ENCODE results near the gene OTOGL. TPM values are rescaled to one million over a fixed set of nuclear protein-coding genes. Genes with fewer than 3 reads are reported as not detected.

OTOGL gene
- polyA plus RNA-seq, 1 of the 3 experiments (the other 2 are of a cell fraction): 0.61 TPM

DNA sequence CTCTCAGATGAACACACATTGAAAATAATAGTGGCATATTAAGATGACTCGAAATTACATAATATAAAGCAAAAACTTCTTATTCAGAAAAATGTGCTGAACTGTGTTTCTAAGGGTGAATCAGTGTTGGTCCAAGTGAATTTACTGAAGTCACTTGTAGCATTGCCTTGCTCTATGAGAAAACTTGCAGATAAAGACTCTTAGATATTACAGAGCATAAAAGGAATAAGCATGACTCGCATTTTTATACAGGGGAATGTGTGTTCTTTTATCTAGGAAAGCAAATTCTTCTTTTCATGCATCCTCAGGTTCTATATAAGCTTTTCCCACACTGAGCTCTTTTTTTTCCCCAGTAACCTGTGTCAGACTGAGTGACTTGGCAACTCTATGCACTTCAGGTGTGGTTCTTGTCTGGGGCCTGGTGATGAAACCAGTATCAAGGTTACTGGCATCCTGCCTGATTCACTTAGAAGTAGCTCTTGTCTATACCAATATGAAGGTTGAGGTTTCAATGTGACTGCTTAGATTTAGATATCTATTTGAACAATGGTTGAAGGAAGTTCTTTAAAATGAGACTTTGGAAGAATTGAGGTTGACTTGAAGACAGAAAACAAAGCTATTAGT, 76.1 kb downstream of the OTOGL start:
- H3K27ac ChIP-seq (ENCODE audit: low read depth in 2 of 2, low read length in 1 of 2): 0 out of 4 replicates have a peak overlapping the region, but pooled peaks of 1 of the 2 experiments have one; percentile 20
- POLR2A ChIA-PET: no interaction called here
- TF ChIP-seq MXI1 (IDR thresholded peaks at IDR 0.05; ENCODE audit: low read depth, low read length): no peak
- H3K9ac ChIP-seq: no peak overlapping the region
- H2AFZ ChIP-seq (ENCODE audit: low read depth): 0 out of 2 replicates have a peak overlapping the region, but pooled peaks have one; percentile 13
- CTCF ChIA-PET: no interaction called here
- no peak for DNase-seq
- 44% methylated on average over 2 of the region's 2 CpGs for WGBS (ENCODE audit: low lambda C conversion rate)
- H3K79me2 ChIP-seq (ENCODE audit: insufficient read depth): no peaks in the 10 kb centered on the region
- H3K9me3 ChIP-seq: no peaks in the 10 kb centered on the region
- no peak overlapping the region for H3K4me3 ChIP-seq (ENCODE audit: low read depth in 2 of 2, low read length in 1 of 2)
- no peak overlapping the region for H3K4me2 ChIP-seq
- H3F3A ChIP-seq (replicated peaks; ENCODE audit: insufficient read depth): peaks cover 4% of the 10 kb centered on the region
- H3K4me1 ChIP-seq (ENCODE audit: control insufficient read depth in 1 of 2, insufficient read depth in 2 of 2, low read depth in 1 of 2, low read length in 1 of 2): no peaks in the 10 kb centered on the region; a peak in 1 of 4 replicates
- no peaks in the 10 kb centered on the region for H3K27me3 ChIP-seq (ENCODE audit: insufficient read depth)
- no peaks in the 10 kb centered on the region for H3K9me2 ChIP-seq
- H3K36me3 ChIP-seq (replicated peaks in 1 of 2; ENCODE audit: control insufficient read depth in 1 of 2, insufficient read depth in 2 of 2, low read length in 1 of 2): no peaks in the 10 kb centered on the region
- no peaks in the 10 kb centered on the region for H4K20me1 ChIP-seq (ENCODE audit: insufficient read depth)

GRCh38 chr12:80176706-80177105, 77.4 kb downstream of the OTOGL start:
- Histone ChIP-seq H3K9ac (no peak overlapping the region), H3F3A (replicated peaks; ENCODE audit: insufficient read depth) (peaks cover 4% of the 10 kb centered on the region), H3K9me3 (no peaks in the 10 kb centered on the region), H3K27me3 (ENCODE audit: insufficient read depth) (no peaks in the 10 kb centered on the region), H3K4me1 (ENCODE audit: control insufficient read depth in 1 of 2, insufficient read depth in 2 of 2, low read depth in 1 of 2, low read length in 1 of 2) (no peaks in the 10 kb centered on the region; a peak in 1 of 4 replicates), H3K4me2 (no peak overlapping the region), H2AFZ (ENCODE audit: low read depth) (no peak overlapping the region), H3K79me2 (ENCODE audit: insufficient read depth) (no peaks in the 10 kb centered on the region), H3K4me3 (ENCODE audit: low read depth in 2 of 2, low read length in 1 of 2) (no peak overlapping the region), H4K20me1 (ENCODE audit: insufficient read depth) (no peaks in the 10 kb centered on the region), H3K9me2 (no peaks in the 10 kb centered on the region), H3K27ac (ENCODE audit: low read depth in 2 of 2, low read length in 1 of 2) (no peak overlapping the region), H3K36me3 (replicated peaks in 1 of 2; ENCODE audit: control insufficient read depth in 1 of 2, insufficient read depth in 2 of 2, low read length in 1 of 2) (no peaks in the 10 kb centered on the region)
- ChIA-PET POLR2A (no interaction called here), CTCF (no interaction called here)
- TF ChIP-seq POLR2AphosphoS5 (IDR thresholded peaks at IDR 0.05; ENCODE audit: low read depth, low read length): no peak
- TF ChIP-seq, protein P1, sequence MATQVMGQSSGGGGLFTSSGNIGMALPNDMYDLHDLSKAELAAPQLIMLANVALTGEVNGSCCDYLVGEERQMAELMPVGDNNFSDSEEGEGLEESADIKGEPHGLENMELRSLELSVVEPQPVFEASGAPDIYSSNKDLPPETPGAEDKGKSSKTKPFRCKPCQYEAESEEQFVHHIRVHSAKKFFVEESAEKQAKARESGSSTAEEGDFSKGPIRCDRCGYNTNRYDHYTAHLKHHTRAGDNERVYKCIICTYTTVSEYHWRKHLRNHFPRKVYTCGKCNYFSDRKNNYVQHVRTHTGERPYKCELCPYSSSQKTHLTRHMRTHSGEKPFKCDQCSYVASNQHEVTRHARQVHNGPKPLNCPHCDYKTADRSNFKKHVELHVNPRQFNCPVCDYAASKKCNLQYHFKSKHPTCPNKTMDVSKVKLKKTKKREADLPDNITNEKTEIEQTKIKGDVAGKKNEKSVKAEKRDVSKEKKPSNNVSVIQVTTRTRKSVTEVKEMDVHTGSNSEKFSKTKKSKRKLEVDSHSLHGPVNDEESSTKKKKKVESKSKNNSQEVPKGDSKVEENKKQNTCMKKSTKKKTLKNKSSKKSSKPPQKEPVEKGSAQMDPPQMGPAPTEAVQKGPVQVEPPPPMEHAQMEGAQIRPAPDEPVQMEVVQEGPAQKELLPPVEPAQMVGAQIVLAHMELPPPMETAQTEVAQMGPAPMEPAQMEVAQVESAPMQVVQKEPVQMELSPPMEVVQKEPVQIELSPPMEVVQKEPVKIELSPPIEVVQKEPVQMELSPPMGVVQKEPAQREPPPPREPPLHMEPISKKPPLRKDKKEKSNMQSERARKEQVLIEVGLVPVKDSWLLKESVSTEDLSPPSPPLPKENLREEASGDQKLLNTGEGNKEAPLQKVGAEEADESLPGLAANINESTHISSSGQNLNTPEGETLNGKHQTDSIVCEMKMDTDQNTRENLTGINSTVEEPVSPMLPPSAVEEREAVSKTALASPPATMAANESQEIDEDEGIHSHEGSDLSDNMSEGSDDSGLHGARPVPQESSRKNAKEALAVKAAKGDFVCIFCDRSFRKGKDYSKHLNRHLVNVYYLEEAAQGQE (IDR thresholded peaks at IDR 0.05; ENCODE audit: low read depth, low read length): no peak
- no peak for DNase-seq
- WGBS (ENCODE audit: low lambda C conversion rate): 71% methylated on average over 2 of the region's 2 CpGs

- DNase-seq: no peak
- H3K9me3 ChIP-seq: no peaks in the 10 kb centered on the region
- H3K4me2 ChIP-seq: no peak overlapping the region
- no peaks in the 10 kb centered on the region for H4K20me1 ChIP-seq (ENCODE audit: insufficient read depth)
- H3K79me2 ChIP-seq (ENCODE audit: insufficient read depth): no peaks in the 10 kb centered on the region
- H3K36me3 ChIP-seq (replicated peaks in 1 of 2; ENCODE audit: control insufficient read depth in 1 of 2, insufficient read depth in 2 of 2, low read length in 1 of 2): no peaks in the 10 kb centered on the region
- H3K27ac ChIP-seq (ENCODE audit: low read depth in 2 of 2, low read length in 1 of 2): no peak overlapping the region
- H3K27me3 ChIP-seq (ENCODE audit: insufficient read depth): no peaks in the 10 kb centered on the region
- no peak for TF ChIP-seq GABPA (IDR thresholded peaks at IDR 0.05; ENCODE audit: low read depth)
- no peak for TF ChIP-seq MXI1 (IDR thresholded peaks at IDR 0.05; ENCODE audit: low read depth, low read length)
- no peak for TF ChIP-seq SMC3 (IDR thresholded peaks at IDR 0.05; ENCODE audit: low read depth, low read length)
- TF ChIP-seq IRF3 (IDR thresholded peaks at IDR 0.05; ENCODE audit: low read depth, low read length): no peak
- TF ChIP-seq, protein P2, sequence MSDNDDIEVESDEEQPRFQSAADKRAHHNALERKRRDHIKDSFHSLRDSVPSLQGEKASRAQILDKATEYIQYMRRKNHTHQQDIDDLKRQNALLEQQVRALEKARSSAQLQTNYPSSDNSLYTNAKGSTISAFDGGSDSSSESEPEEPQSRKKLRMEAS (IDR thresholded peaks at IDR 0.05; ENCODE audit: low read depth): no peak
- no peak for TF ChIP-seq FOSL2 (IDR thresholded peaks at IDR 0.05; ENCODE audit: borderline replicate concordance, low read depth)
- no peak for TF ChIP-seq RFX5 (IDR thresholded peaks at IDR 0.05; ENCODE audit: low read length)
- no peak for TF ChIP-seq RAD21 (IDR thresholded peaks at IDR 0.05; ENCODE audit: low read length)
- TF ChIP-seq YY1 (IDR thresholded peaks at IDR 0.05; ENCODE audit: low read depth): no peak
- H3K4me3 ChIP-seq (ENCODE audit: low read depth in 2 of 2, low read length in 1 of 2): no peak overlapping the region
- ChIA-PET CTCF (interaction anchor here (1.0 kb wide), 2 partner anchors 91 to 631 kb away, joined by 3 read pairs; no protein-coding TSS in a partner anchor), POLR2A (no interaction called here)
- H3K4me1 ChIP-seq (ENCODE audit: control insufficient read depth in 1 of 2, insufficient read depth in 2 of 2, low read depth in 1 of 2, low read length in 1 of 2): no peaks in the 10 kb centered on the region; a peak in 1 of 4 replicates
- H2AFZ ChIP-seq (ENCODE audit: low read depth): peak overlapping the region; percentile 38; the same call in 1 of the 2 replicates
- H3K9me2 ChIP-seq: no peaks in the 10 kb centered on the region
- 46% methylated on average over 3 of the region's 3 CpGs for whole genome bisulfite sequencing (ENCODE audit: low lambda C conversion rate)
- H3F3A ChIP-seq (replicated peaks; ENCODE audit: insufficient read depth): peaks cover 4% of the 10 kb centered on the region
- H3K9ac ChIP-seq: no peak overlapping the region
Measured at GRCh38 chr12:80178846-80179245, 79.5 kb downstream of the OTOGL start.
